GM19351 (cell line): ENCODE results near the gene CDK19.
"Not testable (repeated sequence)": the region's sequence is repeated elsewhere in the genome, so short reads cannot be mapped to it uniquely, and the experiment has no call there.

Source experiments
- ATAC-seq: cut with Tn5 transposase; IDR thresholded peaks from one replicate; pipeline ENCODE4 v1.9.1; 2021; ENCODE audit warnings: mild to moderate bottlenecking, moderate library complexity; ENCODE audit not compliant: unreplicated experiment

Gene CDK19

DNA sequence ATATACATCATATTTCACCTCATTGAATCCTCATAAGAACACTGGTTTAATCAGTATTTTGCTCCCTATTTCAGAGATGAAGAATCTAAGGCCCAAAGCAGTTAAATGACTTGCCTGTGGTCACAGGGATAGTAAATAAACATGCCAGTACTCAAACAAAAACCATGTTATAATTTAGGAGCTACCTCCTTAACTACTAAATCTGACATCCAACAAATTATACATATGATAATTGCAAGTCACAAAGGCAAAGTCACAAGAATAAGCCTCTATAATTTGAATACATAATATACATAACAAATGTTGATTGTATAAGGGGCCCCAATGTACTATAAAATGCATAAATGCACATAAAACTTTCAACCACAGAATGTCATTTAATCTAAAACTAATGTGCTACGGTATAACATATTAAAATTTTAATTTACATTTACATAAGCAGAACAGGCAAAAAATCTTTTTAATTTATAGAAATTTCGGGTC is 181.5 kb downstream of the CDK19 start:
- no peak for ATAC-seq

DNA sequence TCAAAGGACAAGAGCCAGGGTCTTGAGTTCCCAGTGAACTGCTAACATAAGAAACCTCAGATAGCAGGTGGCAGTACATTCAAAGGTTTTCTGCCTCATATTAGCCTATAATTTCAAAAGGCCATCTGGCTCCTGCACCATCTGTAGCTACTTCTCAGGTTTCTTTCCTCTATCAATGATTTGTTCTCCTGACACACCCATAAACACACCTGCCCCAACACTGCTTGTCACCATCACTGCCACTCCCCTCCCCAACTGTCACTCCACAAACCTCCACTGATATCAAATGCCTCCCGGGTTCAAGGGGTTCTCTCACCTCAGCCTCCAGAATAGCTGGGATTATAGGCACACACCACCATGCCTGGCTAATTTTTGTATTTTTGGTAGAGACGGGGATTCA is 186.1 kb downstream of the CDK19 start:
- no peak for ATAC-seq

DNA sequence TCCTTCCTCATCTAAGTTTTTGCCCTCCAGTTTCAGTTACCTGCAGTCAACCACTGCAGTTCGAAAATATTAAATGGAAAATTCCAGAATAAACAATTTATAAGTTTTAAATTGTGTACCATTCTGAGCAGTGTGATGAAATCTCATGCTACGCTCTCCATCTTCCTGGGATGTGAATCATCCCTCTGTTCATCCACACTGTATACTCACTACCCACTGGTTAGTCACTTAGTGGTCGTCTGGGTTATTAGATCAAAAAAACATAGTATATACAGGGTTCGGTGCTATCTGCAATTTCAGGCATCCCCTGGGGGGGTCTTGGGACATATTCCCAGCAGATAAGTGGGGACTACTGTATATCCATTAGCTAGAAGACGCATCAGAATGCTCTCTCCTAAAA is 186.9 kb downstream of the CDK19 start:
- no peak for ATAC-seq

DNA sequence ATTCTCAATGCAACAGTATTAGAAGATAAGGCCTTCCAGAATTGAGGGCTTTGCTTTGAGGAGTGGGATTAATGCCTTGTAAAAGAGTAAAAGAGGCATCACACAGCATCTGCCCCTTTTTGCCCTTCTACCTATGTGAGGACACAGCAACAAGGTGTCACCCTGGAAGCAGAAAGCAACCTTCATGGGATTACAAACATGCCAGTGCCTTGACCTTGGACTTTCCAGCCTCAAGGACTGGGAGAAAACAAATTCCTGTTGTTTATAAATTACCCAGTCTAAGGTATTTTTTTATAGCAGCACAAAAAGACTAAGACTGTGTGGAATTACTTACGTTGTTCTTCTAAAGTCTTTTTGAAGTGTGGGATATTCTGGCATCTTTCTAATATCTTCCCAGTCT is 188.8 kb downstream of the CDK19 start:
- ATAC-seq, result no peak

DNA sequence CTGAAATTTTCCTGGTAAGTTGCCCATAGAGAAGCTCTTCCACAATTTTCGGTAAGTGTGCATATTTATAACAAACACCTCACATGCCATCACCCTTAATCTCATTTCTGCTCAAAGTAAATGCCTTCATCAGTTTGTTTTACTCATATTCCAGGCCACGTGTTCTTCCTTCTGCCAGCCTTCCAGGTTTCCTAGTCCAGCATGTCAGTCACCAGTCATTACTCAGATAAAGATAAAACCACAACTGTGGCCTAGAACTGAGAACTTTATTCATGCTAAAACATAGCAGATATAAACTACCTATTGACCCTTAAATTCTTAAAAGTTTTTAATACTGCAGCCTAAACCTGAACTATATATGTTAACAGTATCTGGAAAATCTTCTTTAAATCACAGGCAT is 189.4 kb downstream of the CDK19 start:
- ATAC-seq, result no peak

DNA sequence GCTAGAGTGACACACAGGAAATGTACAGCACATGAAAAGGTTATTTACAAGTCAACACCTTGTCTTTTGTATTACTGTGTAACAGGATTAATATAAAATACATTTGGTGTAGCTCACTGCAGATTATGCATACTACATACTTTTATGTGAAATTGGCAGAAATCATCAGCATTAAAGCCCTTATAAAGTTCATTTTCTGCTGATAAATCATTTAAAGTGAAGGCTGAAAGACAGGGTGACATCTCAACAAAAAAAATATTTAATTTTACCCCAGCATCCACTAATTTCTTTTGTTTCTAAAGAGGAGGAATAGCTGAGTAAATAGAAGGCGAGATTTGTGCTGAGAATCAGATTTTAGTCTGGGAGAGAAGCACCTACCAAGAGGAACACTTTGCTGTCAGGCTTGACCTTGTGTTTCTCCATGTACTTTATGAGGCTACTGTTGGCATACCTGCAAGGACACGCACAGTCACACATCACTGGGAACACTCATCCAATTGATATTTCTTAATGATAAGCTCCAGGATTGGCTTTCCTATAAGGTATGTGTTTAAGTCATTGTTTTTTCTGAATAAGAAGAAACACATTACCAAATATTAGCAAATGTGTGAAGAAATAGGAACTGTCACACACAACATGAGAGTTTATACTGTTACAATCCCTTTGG is 192.2 kb downstream of the CDK19 start:
- ATAC-seq, result no peak

DNA sequence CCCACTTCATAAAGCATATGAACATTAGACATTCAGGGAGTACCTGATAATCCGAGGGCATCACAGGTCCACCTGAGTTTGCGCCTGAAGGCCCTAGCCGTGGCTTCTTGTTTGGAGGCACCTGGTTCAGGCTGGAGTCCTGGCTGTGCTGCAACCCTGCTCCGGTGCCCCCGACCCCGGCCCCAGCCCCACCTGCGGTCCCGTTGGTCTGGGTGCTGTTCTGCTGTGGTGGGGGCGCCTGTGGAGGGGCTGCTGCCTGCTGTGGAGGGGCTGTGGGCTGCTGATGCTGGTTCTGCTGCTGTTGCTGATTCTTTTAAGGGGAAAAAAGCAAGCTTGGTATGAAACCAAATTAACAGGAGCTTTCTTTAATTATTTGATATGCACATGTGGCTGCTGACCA is 194.2 kb downstream of the CDK19 start:
- no peak for ATAC-seq

DNA sequence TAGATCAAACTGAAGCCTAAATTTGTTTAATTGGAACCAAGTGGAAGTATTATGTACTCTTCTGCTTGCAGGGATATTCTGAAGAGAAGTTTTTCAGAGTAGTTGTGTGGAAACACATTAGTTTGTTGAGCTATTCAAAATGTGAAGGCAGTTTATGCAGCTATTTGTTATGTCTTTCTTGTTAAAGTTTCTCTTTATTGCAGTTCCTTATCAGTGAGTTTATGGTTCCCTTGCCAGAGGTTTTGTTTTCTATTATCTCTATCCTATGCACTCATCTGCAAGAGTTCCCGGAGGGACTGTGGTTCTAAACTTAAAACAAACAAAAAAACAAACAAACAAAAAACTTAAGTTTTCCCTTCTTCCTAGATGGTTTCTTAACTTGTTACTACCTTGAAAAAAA is 195.2 kb downstream of the CDK19 start:
- ATAC-seq, result no peak

DNA sequence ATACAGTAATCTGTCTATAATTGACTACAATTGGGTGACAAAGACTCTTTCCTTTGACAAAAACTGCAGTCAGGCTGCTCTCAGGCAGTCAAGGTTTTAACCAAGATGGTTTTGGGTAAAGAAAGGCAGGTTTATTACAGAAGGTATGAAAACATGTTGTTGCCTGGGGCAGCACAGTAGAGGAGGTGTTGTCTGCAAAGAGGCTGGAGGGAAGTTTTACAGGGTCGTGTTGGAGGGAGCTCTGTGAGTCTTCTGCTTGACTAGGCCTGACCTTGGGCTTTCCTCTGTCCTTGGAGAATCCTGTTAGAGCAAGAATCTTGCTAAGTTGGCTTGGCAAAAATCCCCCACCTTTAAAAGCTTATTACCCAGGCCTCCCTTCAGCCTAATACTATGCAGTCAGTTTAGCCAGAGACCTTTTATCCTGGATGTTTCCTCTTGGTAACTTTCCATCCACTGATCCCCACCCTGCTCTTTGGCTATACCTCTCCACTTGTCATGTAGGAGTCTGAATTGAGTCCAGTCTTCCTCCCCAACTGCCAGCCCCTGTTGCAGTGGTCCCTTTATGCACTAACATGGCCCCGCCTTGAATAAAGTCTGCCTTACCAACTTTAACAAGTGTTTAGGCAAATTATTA is 195.9 kb downstream of the CDK19 start:
- no peak for ATAC-seq

DNA sequence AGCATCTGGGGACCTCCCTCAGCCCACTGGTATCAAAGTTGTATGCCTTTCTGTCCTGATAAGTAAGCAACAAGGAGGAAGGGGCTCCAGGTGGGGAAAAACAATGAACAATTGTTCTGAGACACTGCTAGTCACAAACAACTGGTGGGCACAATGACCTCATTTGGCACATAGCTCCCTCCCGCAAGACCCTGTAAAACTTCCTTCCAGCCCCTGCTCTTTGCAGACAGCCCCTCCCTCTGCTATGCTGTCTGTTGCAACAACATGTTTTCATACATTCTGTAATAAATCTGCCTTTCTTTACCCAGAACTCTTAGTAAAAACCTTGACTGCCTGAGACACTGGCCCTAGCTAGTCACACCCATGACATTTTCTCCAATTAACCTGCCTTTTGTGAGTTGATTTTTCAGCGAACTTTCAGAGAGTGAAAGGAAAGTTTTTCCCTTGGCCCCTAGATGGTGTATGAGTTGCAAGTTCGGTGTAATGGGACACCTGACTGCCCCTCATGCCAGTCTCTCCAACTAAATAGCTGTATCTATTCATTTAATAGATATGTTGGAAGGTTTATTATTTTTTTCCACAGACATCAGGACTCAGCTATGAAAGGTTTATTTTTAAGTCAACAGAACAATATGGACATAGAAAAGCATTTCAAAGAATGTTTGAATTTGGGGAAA is 196.5 kb downstream of the CDK19 start:
- ATAC-seq, result no peak

DNA sequence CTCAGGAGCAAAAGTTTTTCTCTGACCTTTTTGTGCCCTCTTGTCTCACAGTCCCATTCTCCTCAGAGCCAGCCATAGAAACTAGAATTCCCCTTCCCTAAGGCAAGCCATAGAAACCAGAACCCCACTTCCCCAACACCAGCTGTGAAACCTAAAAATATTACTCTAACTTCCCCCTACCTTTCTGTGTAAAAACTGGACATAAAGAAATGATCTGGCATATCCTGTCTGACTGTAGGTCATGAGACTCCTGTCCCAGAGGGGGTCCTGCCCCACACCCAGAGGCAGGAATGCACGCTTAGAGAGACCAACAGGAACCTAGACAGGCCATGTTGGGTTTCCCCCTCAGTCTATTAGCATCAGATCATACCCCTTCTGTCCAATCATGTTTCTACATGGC is 198.2 kb downstream of the CDK19 start:
- peak; percentile 73 for ATAC-seq

DNA sequence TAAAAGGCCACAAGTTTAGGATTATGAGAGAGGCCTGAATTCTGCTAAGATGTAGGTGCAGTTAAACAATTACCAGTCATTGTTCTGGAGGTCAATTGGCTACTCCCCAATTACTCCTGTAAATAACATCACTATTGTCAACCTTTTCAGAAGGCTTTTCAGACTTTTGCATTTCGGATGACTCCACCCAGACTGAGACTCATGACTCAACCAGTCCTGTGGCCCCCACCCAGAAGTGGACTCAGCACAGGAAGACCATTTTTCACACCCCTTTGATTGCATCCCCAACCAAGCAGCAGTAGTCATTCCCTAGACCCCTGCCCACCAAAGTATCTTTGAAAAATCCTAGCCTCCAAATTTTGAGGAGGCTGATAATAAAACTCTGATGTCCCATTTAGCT is 199.5 kb downstream of the CDK19 start:
- ATAC-seq, result no peak

DNA sequence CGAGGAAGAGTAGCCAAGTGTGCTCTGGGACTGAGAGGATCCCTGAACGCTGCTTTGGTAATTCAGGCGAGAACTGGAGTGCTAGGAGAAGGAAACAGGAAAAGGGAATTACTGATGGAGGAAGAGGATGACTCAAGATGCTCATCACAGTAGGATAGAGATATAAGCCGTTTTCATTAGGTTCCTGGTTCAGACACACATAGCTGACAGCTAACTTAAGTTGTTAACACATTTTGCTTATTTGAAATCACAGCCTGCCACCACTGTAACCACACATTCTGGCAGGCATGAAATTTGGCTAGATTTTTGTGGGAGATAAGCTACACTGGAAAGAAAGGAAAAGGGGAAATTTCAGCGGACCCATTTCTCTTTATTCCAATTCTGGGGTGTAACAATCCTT is 200.7 kb downstream of the CDK19 start:
- ATAC-seq, result no peak

DNA sequence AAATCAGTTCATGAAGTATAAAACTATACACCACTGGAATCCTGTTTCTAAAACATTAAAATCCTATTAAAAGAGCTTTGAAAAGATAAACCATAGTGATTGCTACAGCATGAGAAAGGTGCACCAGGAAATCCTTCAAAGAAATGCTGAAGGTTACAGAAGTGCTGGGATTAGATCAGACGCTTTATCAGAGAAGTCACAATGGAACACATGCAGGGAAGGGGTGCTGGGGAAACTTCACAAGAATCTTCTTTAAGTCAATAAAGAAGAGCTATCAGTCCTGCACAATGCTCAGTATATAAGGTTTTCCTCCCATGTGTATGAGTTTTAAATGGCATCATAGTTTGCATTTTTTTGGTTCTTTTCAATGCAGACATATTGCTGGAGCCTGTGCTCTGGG is 201.2 kb downstream of the CDK19 start:
- no peak for ATAC-seq

DNA sequence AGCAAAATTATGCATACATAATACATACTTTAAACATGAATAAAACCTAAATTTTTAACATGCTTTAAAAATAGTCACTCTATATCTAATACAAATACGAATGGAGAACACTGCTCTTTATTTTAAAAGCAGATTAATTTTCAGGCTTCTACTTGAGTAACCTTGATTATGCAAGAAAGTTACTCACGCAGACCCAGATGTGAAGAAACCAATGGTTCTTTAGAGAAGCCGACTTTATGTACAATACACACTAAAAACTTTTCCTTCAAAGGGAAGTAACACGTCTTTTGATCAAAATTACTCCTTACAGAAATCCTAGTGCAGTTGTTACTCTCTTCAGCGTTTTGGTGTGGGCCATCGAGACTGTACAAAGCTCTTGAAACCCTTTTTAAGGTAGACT is 201.9 kb downstream of the CDK19 start:
- ATAC-seq, result no peak

DNA sequence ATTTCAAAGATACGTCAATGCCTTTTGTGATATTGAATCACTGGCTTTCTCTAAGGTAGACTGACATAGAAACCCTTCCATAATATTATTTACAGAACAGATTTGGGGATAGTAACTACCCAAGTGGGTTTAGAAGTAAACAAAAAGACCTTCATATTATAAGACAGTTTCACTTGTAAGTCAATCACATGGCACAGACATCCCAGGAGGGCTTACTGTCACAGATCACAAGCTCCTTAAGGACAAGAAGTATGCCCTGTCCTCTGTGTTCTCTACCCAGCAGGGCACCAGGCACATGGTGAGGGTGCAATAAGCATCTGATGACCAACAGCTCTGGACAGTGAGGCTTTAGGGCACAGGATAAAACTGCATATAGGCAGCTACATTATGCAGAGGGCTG is 203.0 kb downstream of the CDK19 start:
- ATAC-seq, result no peak

DNA sequence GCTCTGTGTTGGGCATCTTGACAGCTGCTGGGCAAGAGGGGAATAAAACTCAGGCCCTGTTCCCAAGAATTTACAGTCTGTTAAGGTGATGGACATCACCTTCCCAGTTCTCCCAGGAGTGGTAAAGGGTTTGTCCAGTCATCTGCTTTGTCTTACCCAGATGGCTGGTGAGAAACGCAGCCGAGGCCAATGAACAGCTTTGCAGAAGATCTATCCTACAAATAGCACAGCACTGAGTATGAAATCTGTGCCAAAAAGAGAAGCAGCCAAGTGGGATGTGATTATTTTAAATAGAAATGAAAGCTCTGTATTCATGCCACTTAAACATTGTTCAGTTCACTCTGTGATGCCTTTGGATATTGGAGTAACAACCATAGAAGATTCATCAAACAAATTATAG is 206.2 kb downstream of the CDK19 start:
- no peak for ATAC-seq

DNA sequence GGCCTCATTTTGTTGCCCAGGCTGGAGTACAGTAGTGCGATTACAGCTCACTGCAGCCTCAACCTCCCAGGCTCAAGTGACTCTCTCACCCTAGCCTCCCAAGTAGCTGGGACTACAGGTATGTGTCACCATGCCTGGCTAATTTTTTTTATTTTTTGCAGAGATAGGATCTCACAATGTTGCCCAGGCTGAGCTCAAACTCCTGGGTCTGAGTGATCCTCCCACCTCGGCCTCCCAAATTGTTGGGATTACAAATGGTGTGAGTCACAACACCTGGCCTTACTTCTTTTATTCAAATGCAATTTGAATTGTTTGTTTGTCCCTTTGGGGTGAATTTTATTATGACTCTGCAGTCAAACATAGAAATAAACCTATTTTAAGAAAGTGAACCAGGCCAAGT is 207.1 kb downstream of the CDK19 start:
- no peak for ATAC-seq

DNA sequence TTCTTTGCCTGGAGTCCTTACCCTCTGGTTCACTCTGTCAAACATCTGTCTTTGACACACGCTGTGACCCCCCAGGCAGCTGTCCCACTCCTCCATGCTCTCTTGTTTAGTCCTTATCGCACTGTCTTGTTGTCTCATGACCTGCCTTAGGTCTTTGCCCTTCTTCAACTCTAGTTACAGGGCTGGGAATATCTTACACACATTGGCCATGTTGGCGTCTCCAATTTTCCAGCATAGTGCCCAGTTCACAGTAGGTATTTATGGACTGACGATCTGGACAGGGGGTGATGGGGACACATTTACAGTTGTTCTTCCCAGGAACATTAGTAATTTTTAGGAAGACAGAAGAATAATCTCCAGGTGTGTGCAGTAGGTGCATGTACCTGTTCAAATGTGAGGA is 209.1 kb downstream of the CDK19 start:
- ATAC-seq, result no peak

DNA sequence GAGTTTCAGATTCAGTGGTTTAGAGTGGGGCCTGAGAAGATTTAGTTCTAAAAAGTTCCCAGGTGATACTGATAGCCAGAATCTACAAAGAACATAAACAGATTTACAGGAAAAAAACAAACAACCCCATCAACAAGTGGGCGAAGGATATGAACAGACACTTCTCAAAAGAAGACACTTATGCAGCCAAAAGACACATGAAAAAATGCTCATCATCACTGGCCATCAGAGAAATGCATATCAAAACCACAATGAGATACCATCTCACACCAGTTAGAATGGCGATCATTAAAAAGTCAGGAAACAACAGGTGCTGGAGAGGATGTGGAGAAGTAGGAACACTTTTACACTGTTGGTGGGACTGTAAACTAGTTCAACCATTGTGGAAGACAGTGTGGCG is 214.6 kb downstream of the CDK19 start:
- ATAC-seq, result not testable (repeated sequence)

DNA sequence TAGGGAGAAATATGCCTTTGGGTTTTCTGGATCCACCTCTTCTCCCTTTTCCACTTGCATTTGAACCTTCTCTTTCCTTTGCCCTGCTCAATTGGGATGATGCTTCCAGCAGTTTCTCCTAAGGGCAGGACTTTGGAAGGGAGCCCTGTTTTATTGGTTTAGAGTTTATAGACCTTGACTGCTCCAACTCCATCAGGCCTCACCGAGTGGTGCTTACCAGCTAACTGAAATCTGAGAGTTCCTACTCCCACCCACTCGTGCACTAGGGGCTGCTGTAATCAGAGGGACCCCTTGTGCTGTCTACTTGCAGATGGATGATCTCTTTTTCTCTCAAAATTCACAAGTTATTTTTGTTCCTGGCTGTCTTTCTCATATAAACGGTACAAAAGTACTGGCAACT is 217.5 kb downstream of the CDK19 start:
- ATAC-seq, result no peak

DNA sequence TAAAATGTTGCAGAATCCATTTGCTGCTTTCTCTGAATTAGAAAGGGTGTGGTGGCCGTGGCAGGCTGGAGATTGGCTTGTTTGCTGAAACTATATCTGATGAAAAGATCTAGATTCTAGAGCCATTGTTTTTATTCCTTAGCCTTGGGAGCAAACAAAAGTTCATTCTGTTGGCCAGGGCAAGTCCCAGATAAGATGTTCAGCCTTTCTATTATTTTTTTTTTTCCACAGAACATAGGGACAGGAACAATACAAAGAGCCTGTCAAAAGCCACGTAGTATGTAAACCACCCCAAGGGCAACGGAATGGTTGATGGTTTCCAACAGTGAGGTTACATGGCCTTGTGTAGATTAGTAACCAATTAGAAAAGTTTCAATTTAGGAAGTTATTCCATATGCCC is 218.9 kb downstream of the CDK19 start:
- no peak for ATAC-seq
